HCT116 (cell line): ENCODE measurements around the gene ZNRF2. TPM values are rescaled to one million over a fixed set of nuclear protein-coding genes. Genes with fewer than 3 reads are reported as not detected.

Source experiments
- ATAC-seq: fragments of 200-7000 bp; cut with Tn5 transposase; 2 replicates; pipeline ENCODE4 v1.9.1; 2020; ENCODE audit warnings: mild to moderate bottlenecking, moderate library complexity
- BruUV-seq: library from RNA; stranded (reverse); fragments of 400-500 nt; replicated peaks from 2 replicates; lab custom pipeline; 2021; lab: Mats Ljungman, UMichigan
- CTCF ChIA-PET: fragments of 300-600 bp; sonication (Branson Sonifier 250); formaldehyde crosslinking; loops from one replicate; lab custom pipeline; 2021; ENCODE audit warnings: antibody characterized with exemption; lab: Charles Lee
- POLR2A ChIA-PET: fragments of 300-600, 350-600 bp; sonication (Branson Sonifier 250); formaldehyde crosslinking; loops from one replicate; lab custom pipeline; 2021; ENCODE audit warnings: antibody characterized with exemption; lab: Charles Lee
- RAD21 ChIA-PET, 2 experiments: fragments of 300-600 bp; sonication (Branson Sonifier 250); formaldehyde crosslinking; loops; one replicate each; lab custom pipeline; 2023; ENCODE audit warnings: low total read pairs in 2 of 2; ENCODE audit not compliant: uncharacterized antibody in 2 of 2, unreplicated experiment in 2 of 2, low non-redundant PET in 1 of 2; lab: Charles Lee
- DNase-seq: peaks from one replicate; pipeline ENCODE4 v3.0.0-alpha.2; 2010; ENCODE audit warnings: low read depth, low spot score
- H2AFZ ChIP-seq: fragments of 200-600 bp; shearing (Covaris generic), sonication (generic); 2 replicates; pipeline ENCODE4 v1.6.1; 2017; ENCODE audit warnings: low read depth, mixed run types, mixed read lengths, antibody characterized with exemption, low read length; ENCODE audit not compliant: poor library complexity, severe bottlenecking
- H3K27ac ChIP-seq: 2 replicates; pipeline ENCODE4 v1.5.1; 2012; ENCODE audit warnings: low read depth, low read length
- H3K27me3 ChIP-seq: fragments of 200-600 bp; sonication (generic); 2 replicates; pipeline ENCODE4 v1.6.1; 2016; ENCODE audit warnings: mixed run types, low read length, mixed read lengths; ENCODE audit not compliant: insufficient read depth
- H3K36me3 ChIP-seq, 2 experiments: fragments of 200-500 bp in 1 of 2; fragments of 200-600 bp in 1 of 2; sonication (Bioruptor generic) in 1 of 2; sonication (generic) in 1 of 2; 2 replicates each; pipeline versions ENCODE4 v1.5.1 to v1.6.1; 2014 to 2016; ENCODE audit warnings: low read length in 2 of 2, inconsistent platforms in 1 of 2, mixed read lengths in 1 of 2, mixed run types in 1 of 2; ENCODE audit not compliant: insufficient read depth in 2 of 2, control insufficient read depth in 1 of 2
- H3K4me1 ChIP-seq, 2 experiments: fragments of 200-600 bp in 1 of 2; sonication (generic) in 1 of 2; 2 replicates each; pipeline versions ENCODE4 v1.5.1 to v1.6.1; 2012 to 2017; ENCODE audit warnings: low read length in 2 of 2, inconsistent platforms in 1 of 2, mild to moderate bottlenecking in 1 of 2, mixed read lengths in 1 of 2, mixed run types in 1 of 2, moderate library complexity in 1 of 2; ENCODE audit not compliant: insufficient read depth in 2 of 2, control insufficient read depth in 1 of 2
- H3K4me2 ChIP-seq: fragments of 200-600 bp; sonication (generic); 2 replicates; pipeline ENCODE4 v1.6.1; 2017; ENCODE audit warnings: mixed run types, low read length, mixed read lengths
- H3K4me3 ChIP-seq, 2 experiments: fragments of 200-600 bp in 1 of 2; sonication (generic) in 1 of 2; replicated peaks in 1 of 2; 2 replicates each; pipeline ENCODE4 v1.5.1; 2011 to 2016; ENCODE audit warnings: low read length in 2 of 2, control low read depth in 1 of 2, low read depth in 1 of 2, mild to moderate bottlenecking in 1 of 2, mixed read lengths in 1 of 2, mixed run types in 1 of 2
- H3K79me2 ChIP-seq: fragments of 200-600 bp; sonication (generic); 2 replicates; pipeline ENCODE4 v1.6.1; 2017; ENCODE audit warnings: mild to moderate bottlenecking, mixed run types, low read length, moderate library complexity, mixed read lengths; ENCODE audit not compliant: insufficient read depth
- H3K9ac ChIP-seq: fragments of 200-600 bp; sonication (generic); 2 replicates; pipeline ENCODE4 v1.6.1; 2016; ENCODE audit warnings: low read length, mixed read lengths
- H3K9me2 ChIP-seq: fragments of 200-600 bp; sonication (generic), shearing (Covaris generic); 2 replicates; pipeline ENCODE4 v1.6.1; 2017; ENCODE audit warnings: mixed run types, mild to moderate bottlenecking, moderate library complexity; ENCODE audit not compliant: insufficient read depth
- H3K9me3 ChIP-seq, 2 experiments: fragments of 200-500 bp in 1 of 2; fragments of 200-600 bp in 1 of 2; sonication (Bioruptor generic) in 1 of 2; sonication (generic) in 1 of 2; 2 replicates each; pipeline ENCODE4 v1.6.1; 2014 to 2017; ENCODE audit warnings: low read length in 2 of 2, mixed read lengths in 2 of 2, inconsistent platforms in 1 of 2, low read depth in 1 of 2, mild to moderate bottlenecking in 1 of 2, mixed run types in 1 of 2, moderate library complexity in 1 of 2; ENCODE audit not compliant: control insufficient read depth in 1 of 2, insufficient read depth in 1 of 2
- H4K20me1 ChIP-seq: fragments of 200-600 bp; sonication (generic), shearing (Covaris generic); 2 replicates; pipeline ENCODE4 v1.6.1; 2017; ENCODE audit warnings: mixed run types, mild to moderate bottlenecking, moderate library complexity; ENCODE audit not compliant: insufficient read depth
- ATF3 ChIP-seq: IDR thresholded peaks from 2 replicates; pipeline ENCODE4 v1.6.1; 2012
- CEBPB ChIP-seq: IDR thresholded peaks from 2 replicates; pipeline ENCODE4 v1.6.1; 2012; ENCODE audit warnings: low read depth
- CTCF ChIP-seq, 3 experiments: fragments of 200-600 bp in 1 of 3; sonication (generic) in 1 of 3; IDR thresholded peaks in 2 of 3; conservative IDR thresholded peaks in 1 of 3; 2 replicates each; pipeline ENCODE4 v1.5.1; 2012 to 2017; ENCODE audit warnings: low read depth in 2 of 3, low read length in 2 of 3, antibody characterized with exemption in 1 of 3, borderline replicate concordance in 1 of 3, control low read depth in 1 of 3, mild to moderate bottlenecking in 1 of 3, mixed read lengths in 1 of 3, mixed run types in 1 of 3, moderate library complexity in 1 of 3; ENCODE audit not compliant: insufficient read depth in 1 of 3
- EGR1 ChIP-seq: IDR thresholded peaks from 2 replicates; pipeline ENCODE4 v1.6.1; 2012; ENCODE audit warnings: low read depth
- EZH2phosphoT487 ChIP-seq: fragments of 200-600 bp; IDR thresholded peaks from 2 replicates; pipeline ENCODE4 v1.6.1; 2018; ENCODE audit warnings: antibody characterized with exemption, borderline replicate concordance
- POLR2AphosphoS5 ChIP-seq: IDR thresholded peaks from 2 replicates; pipeline ENCODE4 v1.6.1; 2011; ENCODE audit warnings: mild to moderate bottlenecking, low read depth, low read length, moderate library complexity
- RAD21 ChIP-seq: IDR thresholded peaks from 2 replicates; pipeline ENCODE4 v1.6.1; 2012; ENCODE audit warnings: low read depth, mild to moderate bottlenecking
- REST ChIP-seq: IDR thresholded peaks from 2 replicates; pipeline ENCODE4 v1.6.1; 2012; ENCODE audit warnings: low read depth
- SIN3A ChIP-seq: IDR thresholded peaks from 2 replicates; pipeline ENCODE4 v1.6.1; 2012; ENCODE audit warnings: low read depth
- SP1 ChIP-seq: IDR thresholded peaks from 2 replicates; pipeline ENCODE4 v1.6.1; 2012; ENCODE audit warnings: low read depth
- TCF7L2 ChIP-seq: IDR thresholded peaks from 2 replicates; pipeline ENCODE4 v1.7.0; 2011; ENCODE audit warnings: borderline replicate concordance, inconsistent platforms; ENCODE audit not compliant: insufficient read depth, insufficient read length; ENCODE audit errors: extremely low read depth
- ZBTB33 ChIP-seq: IDR thresholded peaks from 2 replicates; pipeline ENCODE4 v1.6.1; 2011; ENCODE audit warnings: mild to moderate bottlenecking, low read length, moderate library complexity; ENCODE audit not compliant: insufficient replicate concordance; ENCODE audit errors: extremely low read depth
- ZNF274 ChIP-seq: fragments of 200-500 bp; sonication (Bioruptor generic); IDR thresholded peaks from 2 replicates; pipeline ENCODE4 v1.6.1; 2014; ENCODE audit warnings: mild to moderate bottlenecking, low read depth, low read length, inconsistent platforms
- intact Hi-C: fragments of 100-400 bp; cut with micrococcal nuclease; formaldehyde crosslinking; loops from 2 replicates; pipeline ENCODE4 v1.10.0; 2022
- total RNA-seq: library from RNA; stranded (reverse); gene quantifications from one replicate; pipeline ENCODE4 v1.2.1, GENCODE V29; 2021; ENCODE audit not compliant: unreplicated experiment

ZNRF2 gene
- total RNA-seq, 1 experiment from 2014 or later, result 10.2 TPM

GRCh38 chr7:30269490-30269889, 14.9 kb upstream of the ZNRF2 start:
- Histone ChIP-seq H2AFZ (no peak overlapping the region), H3K4me1 (no peaks in the 10 kb centered on the region), H4K20me1 (no peaks in the 10 kb centered on the region), H3K27me3 (no peaks in the 10 kb centered on the region), H3K9me2 (no peaks in the 10 kb centered on the region; the same call in 1 of the 2 replicates), H3K4me3 (no peak overlapping the region), H3K36me3 (no peaks in the 10 kb centered on the region), H3K9me3 (no peaks in the 10 kb centered on the region), H3K4me2 (no peak overlapping the region), H3K9ac (no peak overlapping the region), H3K79me2 (no peaks in the 10 kb centered on the region), H3K27ac (no peak overlapping the region)
- POLR2A ChIA-PET, result no interaction called here
- TF ChIP-seq RAD21, result no peak
- TF ChIP-seq ZNF274, result no peak
- TF ChIP-seq EGR1, result no peak
- no peak for TF ChIP-seq EZH2phosphoT487
- no peak for TF ChIP-seq SIN3A
- intact Hi-C loops, result no loop called here
- DNase-seq (no peak), ATAC-seq (no peak)
- RAD21 ChIA-PET, result no interaction called here
- no TSS peak for BruUV-seq
- CTCF ChIA-PET, result no interaction called here

- BruUV-seq, result no TSS peak
- Histone ChIP-seq H3K4me2 (no peak overlapping the region), H3K4me3 (no peak overlapping the region), H3K27ac (no peak overlapping the region), H2AFZ (no peak overlapping the region), H3K4me1 (no peaks in the 10 kb centered on the region), H3K9ac (no peak overlapping the region), H3K9me3 (no peaks in the 10 kb centered on the region), H3K36me3 (no peaks in the 10 kb centered on the region), H3K79me2 (no peaks in the 10 kb centered on the region), H4K20me1 (no peaks in the 10 kb centered on the region; the same call in 1 of the 2 replicates), H3K27me3 (no peaks in the 10 kb centered on the region), H3K9me2 (no peaks in the 10 kb centered on the region; the same call in 1 of the 2 replicates)
- ChIA-PET RAD21 (no interaction called here), POLR2A (no interaction called here), CTCF (no interaction called here)
- ATAC-seq (no peak), DNase-seq (no peak)
- intact Hi-C loops, result no loop called here
- TF ChIP-seq POLR2AphosphoS5 (no peak), EGR1 (no peak), TCF7L2 (no peak), SP1 (no peak), REST (no peak), ZBTB33 (no peak), ATF3 (no peak), CEBPB (no peak), CTCF (IDR thresholded peaks at IDR 0.05 in 2 of 3, conservative IDR thresholded peaks at IDR 0.05 in 1 of 3; ENCODE audit: borderline replicate concordance in 1 of 3, insufficient read depth in 1 of 3, low read depth in 2 of 3, low read length in 2 of 3) (no peak)
Measured at GRCh38 chr7:30270921-30271320, 13.5 kb upstream of the ZNRF2 start.
